ENCODE data around the gene TNNT1.
"Not testable (repeated sequence)": the region's sequence is repeated elsewhere in the genome, so short reads cannot be mapped to it uniquely, and the experiment has no call there.

TNNT1 gene

DNA sequence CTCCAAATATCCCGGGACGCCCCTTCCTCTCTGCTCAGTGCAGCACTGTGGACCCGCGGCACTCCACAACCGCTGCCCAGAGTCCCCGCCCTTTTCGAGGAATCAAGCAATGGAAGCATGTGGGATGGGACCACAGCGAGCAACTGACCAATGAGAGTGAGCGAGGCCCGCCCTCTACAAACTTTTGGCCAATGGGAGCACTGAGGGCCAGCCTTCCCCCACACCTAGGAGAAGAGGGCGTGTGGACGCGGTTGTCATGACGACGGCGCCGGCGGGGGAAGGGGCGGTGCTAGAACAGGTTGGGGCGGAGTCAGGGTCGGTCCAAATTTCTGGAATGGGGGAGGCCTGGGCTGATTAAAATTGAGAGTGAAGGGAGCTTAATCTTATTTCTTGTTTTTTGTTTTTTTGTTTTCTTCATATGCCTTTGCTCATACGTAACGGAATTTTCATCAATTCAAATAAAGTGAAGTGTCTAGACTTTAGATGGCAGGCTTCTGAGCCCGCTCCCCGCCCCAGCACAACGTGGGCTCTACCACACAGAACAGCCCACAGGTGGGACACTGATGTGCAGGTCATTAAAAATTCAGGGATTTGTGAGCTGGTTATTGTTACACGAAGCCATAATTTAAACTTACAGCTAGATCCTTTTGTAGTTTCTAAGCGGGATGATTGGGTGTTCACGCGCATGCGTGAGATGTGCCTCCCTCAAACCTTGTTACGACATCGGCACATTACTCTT is 17.7 kb upstream of the TNNT1 start, which contains the start of gene DNAAF3:
Gene DNAAF3, minus strand, starts transcription at position 84 of the 739 bp plus-strand sequence. CDS start 200 bp downstream, outside the sequence.
- DNase-seq = peak; percentile 72

DNA sequence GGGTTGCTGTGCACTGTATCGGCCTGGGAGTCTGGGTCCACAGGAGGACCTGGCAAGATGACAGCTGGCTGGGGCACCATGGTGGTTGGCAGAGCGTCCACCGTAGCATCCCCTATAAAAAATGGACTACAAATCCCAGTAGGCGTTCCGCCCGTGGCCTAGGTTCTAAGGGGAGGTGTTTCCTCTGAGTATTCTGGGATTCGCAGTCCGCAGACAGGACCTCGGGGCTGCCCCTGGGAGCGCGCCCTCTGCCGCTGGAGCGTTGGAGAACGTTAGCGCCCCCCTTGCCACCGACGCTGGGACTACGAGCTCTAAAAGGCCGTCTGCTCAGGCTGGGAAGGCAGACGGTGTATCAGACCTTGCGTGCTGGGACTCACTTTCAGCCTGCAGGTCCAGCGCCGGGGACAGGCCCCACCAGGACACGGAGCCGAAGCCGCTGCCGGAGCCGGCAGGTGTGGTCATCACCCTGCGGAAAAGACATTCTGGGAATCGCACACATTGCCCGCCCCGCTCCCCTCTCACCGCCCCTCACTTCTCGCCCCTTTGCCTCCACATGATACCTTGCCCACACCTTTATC is 17.0 kb upstream of the TNNT1 start:
- DNase-seq = peak; percentile 54

DNA sequence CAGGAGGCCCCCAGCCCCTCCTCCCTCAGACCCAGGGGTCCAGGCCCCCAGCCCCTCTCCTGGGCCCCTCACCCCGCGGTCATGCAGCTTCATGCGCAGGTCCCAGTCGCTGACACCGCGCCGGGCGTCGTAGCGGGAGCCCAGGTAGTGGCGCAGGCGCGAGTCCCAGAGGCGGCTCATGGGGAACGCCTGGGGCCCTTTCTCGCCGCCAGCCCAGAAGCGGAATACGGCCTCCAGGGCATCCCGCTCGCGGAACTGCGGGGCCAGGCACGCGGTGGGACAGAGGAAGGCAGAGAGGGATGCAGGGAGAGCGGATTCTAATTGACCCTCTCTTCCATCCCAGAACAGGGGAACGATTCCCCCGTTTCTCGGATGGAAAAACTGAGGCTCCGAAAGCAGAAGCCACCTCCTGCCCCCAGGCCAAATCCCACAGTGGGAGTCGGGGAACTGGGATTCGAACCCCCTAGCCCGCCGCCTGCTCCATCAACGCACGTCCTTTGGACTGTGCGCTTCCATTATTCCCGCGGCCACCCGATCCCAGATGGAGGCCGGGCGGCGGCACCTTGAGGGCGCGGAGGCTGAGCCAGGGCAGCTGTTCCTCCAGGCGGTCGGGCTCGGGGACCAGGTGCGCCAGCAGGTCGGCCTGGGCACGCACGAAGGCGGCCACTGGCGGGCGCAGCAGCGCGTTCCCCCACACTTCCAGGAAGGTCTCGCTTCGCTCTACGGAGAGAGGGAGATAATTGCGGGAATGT is 12.7 kb upstream of the TNNT1 start:
- no peak for DNase-seq

DNA sequence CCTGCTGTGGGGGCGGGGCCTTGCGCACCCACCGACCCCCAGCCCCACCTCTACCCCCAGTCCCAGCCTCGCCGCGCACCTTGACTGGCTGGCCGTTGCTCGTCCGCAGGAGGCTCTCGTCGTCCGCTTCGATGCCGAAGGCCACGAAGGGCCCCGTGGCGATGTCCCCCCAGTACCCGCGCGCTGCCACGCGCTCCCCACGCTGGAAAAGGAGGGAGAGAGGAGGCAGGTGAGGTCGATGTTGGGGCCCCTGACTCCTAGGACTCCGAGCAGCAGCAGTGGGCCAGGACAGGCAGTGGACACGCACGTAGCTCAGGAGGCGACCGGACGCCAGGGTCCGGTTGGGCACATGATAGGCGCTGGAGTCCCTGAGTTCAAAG is 12.0 kb upstream of the TNNT1 start:
- DNase-seq = no peak

DNA sequence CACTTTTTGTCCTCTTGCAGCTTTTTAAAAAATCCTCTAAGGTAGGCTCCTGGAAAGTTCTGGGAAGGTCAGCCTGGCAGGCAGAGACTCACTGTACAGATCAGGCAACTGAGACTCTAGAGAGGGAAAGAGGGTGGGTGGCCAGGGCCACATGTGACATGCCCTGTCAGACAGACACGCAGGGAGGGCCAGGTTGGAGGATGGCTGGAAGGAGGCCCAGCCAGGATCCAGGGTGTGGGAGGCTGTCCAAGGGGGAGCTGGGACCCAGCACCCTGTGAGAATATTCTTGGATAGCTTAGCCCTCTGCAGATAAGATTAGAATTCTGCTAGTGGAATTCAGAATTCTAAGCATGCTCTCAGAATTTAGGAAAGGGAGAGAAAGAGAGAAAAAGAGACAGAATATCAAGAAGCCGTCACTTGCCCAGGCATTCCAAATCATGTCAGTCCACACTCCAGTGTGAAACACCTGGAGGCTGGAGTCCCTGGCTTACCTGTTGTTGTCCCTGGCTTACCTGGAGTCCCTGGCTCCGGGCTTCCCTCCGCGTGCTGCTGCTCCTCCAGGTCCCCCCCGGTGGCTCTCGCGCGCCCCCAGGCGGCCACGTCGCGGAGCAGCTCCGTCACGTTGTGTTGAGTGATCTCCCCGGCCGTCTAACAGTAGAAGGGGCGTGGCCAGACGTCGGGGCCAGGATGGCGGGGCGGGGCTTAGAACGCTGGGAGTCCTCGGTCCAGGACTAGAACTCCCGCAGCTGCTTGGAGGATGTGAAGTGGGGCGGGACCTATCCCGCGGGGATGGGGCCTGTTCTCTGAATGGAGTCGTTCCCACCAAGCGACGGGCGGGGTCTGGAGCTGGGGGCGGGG is 11.4 kb upstream of the TNNT1 start:
- DNase-seq = peak; percentile 84

DNA sequence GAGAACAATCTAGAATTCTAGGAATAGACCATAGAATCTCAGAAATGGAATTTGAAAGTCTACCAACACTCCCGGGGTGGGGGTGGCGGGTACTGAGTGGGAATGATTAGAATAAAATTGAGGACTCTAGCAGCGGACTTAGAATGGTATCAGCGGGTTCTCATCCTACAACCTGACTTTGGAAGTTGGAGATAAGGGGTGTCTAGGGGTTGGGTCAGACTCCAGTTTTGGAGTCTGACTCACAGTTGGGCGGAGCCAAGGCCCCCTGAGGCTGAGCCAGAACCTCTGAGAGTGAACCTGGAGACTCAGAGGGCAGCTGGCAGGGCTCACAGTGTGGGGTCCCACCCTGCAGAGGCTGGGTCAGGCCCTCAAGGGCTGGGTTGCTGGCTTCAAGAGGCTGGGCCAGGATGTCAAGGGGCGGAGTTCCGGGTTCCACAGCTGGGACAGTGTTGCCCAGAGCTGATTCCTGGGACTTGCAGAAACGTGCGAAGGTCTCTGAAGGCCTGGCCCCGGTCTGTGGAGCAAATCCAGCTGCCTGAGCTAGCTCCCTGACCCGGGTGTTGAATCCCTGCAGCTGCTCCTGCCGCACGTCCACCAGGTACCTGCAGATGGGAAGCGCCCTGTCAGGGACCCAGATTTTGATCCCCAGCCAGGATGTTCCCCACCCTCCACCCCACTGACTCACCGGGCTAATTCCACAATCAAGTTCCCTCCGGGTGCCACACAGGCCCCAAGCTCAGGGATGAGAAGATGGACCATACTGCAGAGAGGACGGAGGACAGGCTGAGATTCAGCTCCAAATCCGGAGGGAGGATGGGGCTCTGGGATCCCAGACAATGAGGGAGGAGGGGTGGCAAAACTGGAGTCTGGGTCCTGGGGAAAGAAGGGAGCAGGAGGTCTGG is 10.1 kb upstream of the TNNT1 start:
- DNase-seq = no peak

- no peak for DNase-seq
Measured at GRCh38 chr19:55158423-55158822, 9.4 kb upstream of the TNNT1 start.

DNA sequence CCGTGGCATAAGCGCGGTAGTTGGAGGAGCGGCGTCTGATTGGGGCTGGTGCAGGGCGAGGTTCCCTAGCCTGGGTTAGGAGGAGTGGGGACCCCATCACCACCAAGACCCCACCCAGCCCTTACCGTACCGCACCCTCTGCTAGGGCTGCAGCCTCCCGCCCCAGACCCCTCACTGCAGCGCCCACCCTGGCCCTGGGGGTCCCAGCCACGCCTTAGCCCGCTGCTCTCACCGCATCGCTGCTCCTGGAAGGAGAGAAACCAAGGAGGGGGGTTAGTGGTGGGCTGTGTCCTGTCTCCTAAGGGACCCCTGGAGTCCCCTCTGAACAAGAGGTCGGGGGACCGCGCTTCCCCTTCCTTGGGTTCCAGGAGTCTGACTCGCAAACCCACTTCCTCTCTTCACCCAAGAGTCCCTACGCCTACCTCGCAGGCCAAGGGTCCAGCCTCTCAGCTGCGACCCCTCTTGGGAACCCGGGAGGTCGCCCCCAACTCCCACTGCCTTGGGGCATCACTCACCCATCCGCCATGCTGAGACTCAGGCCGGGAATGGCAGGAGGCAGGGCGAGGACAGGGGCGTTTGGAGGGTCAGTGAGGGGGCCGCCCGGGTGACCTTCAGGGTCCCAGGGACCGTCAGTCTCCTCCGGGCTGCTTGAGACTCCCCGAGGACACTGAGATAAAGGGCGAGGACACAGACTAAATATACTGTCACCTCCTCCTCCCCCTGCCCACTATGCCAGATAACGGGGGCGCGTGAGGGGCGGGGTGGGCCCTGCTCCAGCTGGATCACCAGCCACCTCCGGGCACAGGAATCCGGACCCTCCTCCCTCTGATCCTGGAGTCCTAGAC is 8.3 kb upstream of the TNNT1 start, which contains the start of gene TNNI3:
Gene TNNI3, minus strand, starts transcription at position 669 of the 845 bp plus-strand sequence. Its CDS starts 143 bp downstream, at position 526.
- no peak for DNase-seq

- DNase-seq = no peak
Measured at GRCh38 chr19:55156202-55157063, 7.4 kb upstream of the TNNT1 start.

- DNase-seq = not testable (repeated sequence)
Measured at GRCh38 chr19:55155784-55156183, 6.8 kb upstream of the TNNT1 start.

DNA sequence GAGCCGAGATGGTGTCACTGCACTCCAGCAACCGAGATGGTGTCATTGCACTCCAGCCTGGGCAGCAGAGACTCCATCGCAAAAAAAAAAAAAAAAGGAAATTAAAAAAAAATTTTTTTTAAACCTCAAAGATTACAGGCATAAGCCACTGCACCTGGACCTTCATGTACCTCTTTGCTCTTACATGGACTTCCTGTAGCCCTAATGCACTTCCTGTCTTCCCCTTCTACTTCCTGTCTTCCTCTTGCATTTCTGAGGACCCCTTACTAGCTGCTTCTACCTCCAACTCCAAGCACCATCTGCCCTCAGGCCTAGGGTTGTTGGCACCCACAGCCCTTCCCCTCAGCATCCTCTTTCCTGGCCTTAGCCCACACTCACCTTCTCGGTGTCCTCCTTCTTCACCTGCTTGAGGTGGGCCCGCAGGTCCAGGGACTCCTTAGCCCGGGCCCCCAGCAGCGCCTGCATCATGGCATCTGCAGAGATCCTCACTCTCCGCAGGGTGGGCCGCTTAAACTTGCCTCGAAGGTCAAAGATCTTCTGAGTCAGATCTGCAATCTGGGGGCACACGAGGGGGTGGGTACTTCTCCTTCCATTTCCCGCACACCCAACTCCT is 4.8 kb upstream of the TNNT1 start:
- no peak for DNase-seq

- no peak for DNase-seq
Measured at GRCh38 chr19:55152017-55152416, 3.0 kb upstream of the TNNT1 start.

- no peak for DNase-seq
Measured at GRCh38 chr19:55147545-55148251, 1.3 kb downstream of the TNNT1 start.

- DNase-seq = no peak
Measured at GRCh38 chr19:55146705-55147273, 2.2 kb downstream of the TNNT1 start.

DNA sequence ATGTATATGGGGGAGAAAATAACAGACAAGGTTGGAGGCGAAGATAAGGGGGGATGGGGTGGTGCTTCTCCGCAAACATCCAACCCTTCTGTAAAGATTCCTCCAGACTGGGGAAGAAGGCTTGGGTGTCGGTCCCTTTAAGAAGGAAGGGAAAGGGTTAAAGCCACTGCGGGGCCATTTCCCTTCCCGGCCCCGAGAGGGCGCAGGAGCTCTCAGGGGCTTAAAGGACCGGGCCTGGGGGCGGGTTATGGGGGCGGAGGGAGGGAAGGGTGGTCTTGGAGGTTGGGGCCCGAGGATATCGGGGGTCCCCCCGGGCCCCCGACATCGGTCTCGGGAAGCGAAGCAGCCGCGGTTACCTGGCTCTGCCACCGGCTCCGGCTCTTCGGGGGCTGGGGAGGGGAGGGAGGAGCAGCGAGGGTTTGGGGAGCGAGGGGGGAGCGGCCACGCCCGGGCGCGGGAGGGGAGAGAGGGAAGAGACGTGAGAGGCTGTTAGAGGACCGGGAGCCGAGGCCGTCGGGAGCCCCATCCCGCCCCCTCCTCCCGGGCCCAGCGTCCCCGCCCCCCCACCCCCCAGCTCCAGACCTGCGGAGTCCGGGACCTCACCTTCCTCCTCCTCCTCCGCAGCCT is 2.8 kb downstream of the TNNT1 start:
- DNase-seq = no peak

GRCh38 chr19:55145232-55145631 is 3.8 kb downstream of the TNNT1 start:
- no peak for DNase-seq

- DNase-seq = no peak
Measured at GRCh38 chr19:55141696-55142095, 7.3 kb downstream of the TNNT1 start.

DNA sequence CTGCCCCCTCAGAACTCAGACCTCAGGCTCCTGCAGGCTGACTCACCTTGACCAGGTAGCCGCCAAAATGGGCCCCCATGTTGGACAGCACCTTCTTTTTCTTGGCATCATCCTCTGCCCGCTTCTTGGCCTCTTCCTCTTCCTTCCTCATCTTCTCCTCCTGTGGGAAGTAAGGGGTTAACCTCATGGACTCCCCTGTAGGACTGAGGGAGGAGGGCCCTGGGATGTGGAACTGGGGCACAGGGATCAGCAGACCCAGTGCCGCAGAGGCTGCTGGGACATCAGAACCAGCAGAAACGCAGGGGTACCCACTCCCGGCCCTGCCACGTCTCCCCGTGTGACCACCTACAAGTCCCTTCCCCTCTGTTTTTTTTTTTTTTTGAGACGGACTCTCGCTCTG is 11.1 kb downstream of the TNNT1 start:
- no peak for DNase-seq
